Skeletal muscle satellite cell (primary cell): Measurements from ENCODE around the gene NSUN7.
"Not testable (repeated sequence)": the region's sequence is repeated elsewhere in the genome, so short reads cannot be mapped to it uniquely, and the experiment has no call there.

Experiments used
- H3K27me3 ChIP-seq: 2 replicates; pipeline ENCODE4 v1.7.0; 2013; ENCODE audit warnings: low read length; ENCODE audit not compliant: control insufficient read depth, insufficient read depth
- H3K36me3 ChIP-seq: 2 replicates; pipeline ENCODE4 v1.7.0; 2013; ENCODE audit warnings: mild to moderate bottlenecking, control low read depth, low read length; ENCODE audit not compliant: insufficient read depth
- H3K4me1 ChIP-seq: 2 replicates; pipeline ENCODE4 v1.7.0; 2013; ENCODE audit warnings: low read length; ENCODE audit not compliant: control insufficient read depth, insufficient read depth
- H3K4me2 ChIP-seq: 2 replicates; pipeline ENCODE4 v1.7.0; 2013; ENCODE audit warnings: mild to moderate bottlenecking, low read length
- H3K4me3 ChIP-seq: 2 replicates; pipeline ENCODE4 v1.7.0; 2013; ENCODE audit warnings: low read length
- H3K9ac ChIP-seq: 2 replicates; pipeline ENCODE4 v1.7.0; 2013; ENCODE audit warnings: mild to moderate bottlenecking, low read depth, low read length, moderate library complexity
- H3K9me3 ChIP-seq: replicated peaks from 2 replicates; pipeline ENCODE4 v1.7.0; 2013; ENCODE audit warnings: mild to moderate bottlenecking, control low read depth, low read length

Gene NSUN7

GRCh38 chr4:40788331-40788730 lies 38.6 kb downstream of the NSUN7 start:
- no peaks in the 10 kb centered on the region for H3K9me3 ChIP-seq
- H3K27me3 ChIP-seq, result peaks cover 35% of the 10 kb centered on the region
- no peak overlapping the region for H3K9ac ChIP-seq
- H3K4me3 ChIP-seq, result no peak overlapping the region
- H3K4me1 ChIP-seq, result no peaks in the 10 kb centered on the region
- H3K36me3 ChIP-seq, result no peaks in the 10 kb centered on the region
- no peak overlapping the region for H3K4me2 ChIP-seq

GRCh38 chr4:40789031-40789430 lies 39.3 kb downstream of the NSUN7 start:
- Histone ChIP-seq H3K4me1 (no peaks in the 10 kb centered on the region), H3K4me3 (no peak overlapping the region), H3K4me2 (no peak overlapping the region), H3K27me3 (peaks cover 32% of the 10 kb centered on the region), H3K9ac (no peak overlapping the region), H3K36me3 (no peaks in the 10 kb centered on the region), H3K9me3 (no peaks in the 10 kb centered on the region)

- H3K36me3 ChIP-seq, result no peaks in the 10 kb centered on the region
- H3K9ac ChIP-seq, result no peak overlapping the region
- H3K4me1 ChIP-seq, result no peaks in the 10 kb centered on the region
- no peak overlapping the region for H3K4me2 ChIP-seq
- peaks cover 29% of the 10 kb centered on the region for H3K27me3 ChIP-seq
- H3K4me3 ChIP-seq, result no peak overlapping the region
- H3K9me3 ChIP-seq, result no peaks in the 10 kb centered on the region
These were observed 40.0 kb downstream of the NSUN7 start for GRCh38 chr4:40789771-40790170.

- Histone ChIP-seq H3K4me2 (no peak overlapping the region), H3K36me3 (no peaks in the 10 kb centered on the region), H3K9me3 (no peaks in the 10 kb centered on the region), H3K9ac (no peak overlapping the region), H3K4me3 (no peak overlapping the region), H3K4me1 (no peaks in the 10 kb centered on the region), H3K27me3 (no peaks in the 10 kb centered on the region)
These were observed 50.3 kb downstream of the NSUN7 start for GRCh38 chr4:40800064-40800463.

GRCh38 chr4:40804598-40804997 lies 54.8 kb downstream of the NSUN7 start:
- Histone ChIP-seq H3K27me3 (no peaks in the 10 kb centered on the region), H3K4me2 (no peak overlapping the region), H3K4me3 (no peak overlapping the region), H3K9me3 (no peaks in the 10 kb centered on the region), H3K9ac (no peak overlapping the region), H3K4me1 (no peaks in the 10 kb centered on the region), H3K36me3 (peaks cover 10% of the 10 kb centered on the region)

- Histone ChIP-seq H3K36me3 (peaks cover 25% of the 10 kb centered on the region), H3K4me1 (no peaks in the 10 kb centered on the region), H3K4me3 (no peak overlapping the region)
These were observed 59.2 kb downstream of the NSUN7 start for GRCh38 chr4:40808926-40809457.

GRCh38 chr4:40811956-40812355 lies 62.2 kb downstream of the NSUN7 start:
- Histone ChIP-seq H3K9ac (no peak overlapping the region), H3K9me3 (no peaks in the 10 kb centered on the region), H3K4me1 (no peaks in the 10 kb centered on the region), H3K36me3 (peaks cover 52% of the 10 kb centered on the region), H3K27me3 (no peaks in the 10 kb centered on the region), H3K4me3 (no peak overlapping the region), H3K4me2 (no peak overlapping the region)

More at GRCh38 chr4:40808926-40809457, 59.2 kb downstream of the NSUN7 start:
- no peaks in the 10 kb centered on the region for H3K27me3 ChIP-seq
- no peak overlapping the region for H3K4me2 ChIP-seq
- H3K9me3 ChIP-seq, result no peaks in the 10 kb centered on the region
- no peak overlapping the region for H3K9ac ChIP-seq

- Histone ChIP-seq H3K36me3 (peaks cover 53% of the 10 kb centered on the region), H3K4me3 (no peak overlapping the region)
These were observed 62.6 kb downstream of the NSUN7 start for GRCh38 chr4:40812386-40812785.

GRCh38 chr4:40812856-40813255 lies 63.1 kb downstream of the NSUN7 start:
- Histone ChIP-seq H3K4me1 (no peaks in the 10 kb centered on the region), H3K9me3 (no peaks in the 10 kb centered on the region), H3K4me2 (no peak overlapping the region), H3K36me3 (peaks cover 57% of the 10 kb centered on the region), H3K27me3 (no peaks in the 10 kb centered on the region), H3K4me3 (no peak overlapping the region), H3K9ac (no peak overlapping the region)

More at GRCh38 chr4:40812386-40812785, 62.6 kb downstream of the NSUN7 start:
- no peaks in the 10 kb centered on the region for H3K9me3 ChIP-seq
- no peak overlapping the region for H3K4me2 ChIP-seq
- H3K27me3 ChIP-seq, result no peaks in the 10 kb centered on the region
- H3K4me1 ChIP-seq, result no peaks in the 10 kb centered on the region
- no peak overlapping the region for H3K9ac ChIP-seq

GRCh38 chr4:40817157-40817556 lies 67.4 kb downstream of the NSUN7 start:
- not testable (repeated sequence) for H3K9ac ChIP-seq, H3K4me2 ChIP-seq, H3K4me1 ChIP-seq, H3K9me3 ChIP-seq, H3K4me3 ChIP-seq, H3K27me3 ChIP-seq
- peaks cover 72% of the 10 kb centered on the region for H3K36me3 ChIP-seq

GRCh38 chr4:40820101-40820500 lies 70.3 kb downstream of the NSUN7 start:
- H3K36me3 ChIP-seq, result peaks cover 75% of the 10 kb centered on the region
- no peaks in the 10 kb centered on the region for H3K27me3 ChIP-seq
- no peak overlapping the region for H3K9ac ChIP-seq
- H3K9me3 ChIP-seq, result no peaks in the 10 kb centered on the region
- H3K4me2 ChIP-seq, result no peak overlapping the region
- no peak overlapping the region for H3K4me3 ChIP-seq
- no peaks in the 10 kb centered on the region for H3K4me1 ChIP-seq

GRCh38 chr4:40822420-40823166 lies 72.8 kb downstream of the NSUN7 start:
- Histone ChIP-seq H3K4me1 (no peaks in the 10 kb centered on the region), H3K9me3 (no peaks in the 10 kb centered on the region), H3K4me3 (no peak overlapping the region), H3K36me3 (peaks cover 79% of the 10 kb centered on the region), H3K9ac (no peak overlapping the region), H3K27me3 (no peaks in the 10 kb centered on the region), H3K4me2 (no peak overlapping the region)
